Measurements from ENCODE around the gene ANKMY1. TPM values are rescaled to one million over a fixed set of nuclear protein-coding genes. Genes with fewer than 3 reads are reported as not detected.

Gene ANKMY1
- total and polyA plus RNA-seq, 2 of the 13 experiments (the other 11 are each of a cell fraction or from before 2014, with no cell fraction given), result 11.7 to 18.8 TPM

- 0 out of 2 replicates have a peak, but pooled peaks have one; percentile 8 for TF ChIP-seq SNAPC2 (CRISPR knock-in tag; IDR thresholded peaks at IDR 0.05)
- 0 out of 2 replicates have a peak, but pooled peaks have one; percentile 9 for TF ChIP-seq KLF6 (CRISPR knock-in tag; IDR thresholded peaks at IDR 0.05)
- TF ChIP-seq DRAP1 (CRISPR knock-in tag; IDR thresholded peaks at IDR 0.05), result 0 out of 2 replicates have a peak, but pooled peaks have one; percentile 25
- TF ChIP-seq MXD3 (CRISPR knock-in tag; IDR thresholded peaks at IDR 0.05), result peak; percentile 61; the same call in 1 of the 2 replicates
- 0 out of 2 replicates have a peak, but pooled peaks have one; percentile 38 for TF ChIP-seq ZBTB26 (CRISPR knock-in tag; IDR thresholded peaks at IDR 0.05; ENCODE audit: borderline replicate concordance)
- TF ChIP-seq ZNF646 (CRISPR knock-in tag; IDR thresholded peaks at IDR 0.05), result no peak
- no peak for TF ChIP-seq HBP1 (CRISPR knock-in tag; IDR thresholded peaks at IDR 0.05; ENCODE audit: low read depth)
Observed at GRCh38 chr2:240567872-240568677, 10.3 kb upstream of the ANKMY1 start, which contains the start of gene RNPEPL1 (continued).

All from HepG2 (cell line).